HG03378 (cell line): ENCODE measurements around the gene CHCHD3.
"Not testable (repeated sequence)": the region's sequence is repeated elsewhere in the genome, so short reads cannot be mapped to it uniquely, and the experiment has no call there.

Experiments used
- ATAC-seq: cut with Tn5 transposase; IDR thresholded peaks from one replicate; pipeline ENCODE4 v1.9.1; 2021; ENCODE audit warnings: mild to moderate bottlenecking, moderate library complexity; ENCODE audit not compliant: unreplicated experiment

The CHCHD3 gene

DNA sequence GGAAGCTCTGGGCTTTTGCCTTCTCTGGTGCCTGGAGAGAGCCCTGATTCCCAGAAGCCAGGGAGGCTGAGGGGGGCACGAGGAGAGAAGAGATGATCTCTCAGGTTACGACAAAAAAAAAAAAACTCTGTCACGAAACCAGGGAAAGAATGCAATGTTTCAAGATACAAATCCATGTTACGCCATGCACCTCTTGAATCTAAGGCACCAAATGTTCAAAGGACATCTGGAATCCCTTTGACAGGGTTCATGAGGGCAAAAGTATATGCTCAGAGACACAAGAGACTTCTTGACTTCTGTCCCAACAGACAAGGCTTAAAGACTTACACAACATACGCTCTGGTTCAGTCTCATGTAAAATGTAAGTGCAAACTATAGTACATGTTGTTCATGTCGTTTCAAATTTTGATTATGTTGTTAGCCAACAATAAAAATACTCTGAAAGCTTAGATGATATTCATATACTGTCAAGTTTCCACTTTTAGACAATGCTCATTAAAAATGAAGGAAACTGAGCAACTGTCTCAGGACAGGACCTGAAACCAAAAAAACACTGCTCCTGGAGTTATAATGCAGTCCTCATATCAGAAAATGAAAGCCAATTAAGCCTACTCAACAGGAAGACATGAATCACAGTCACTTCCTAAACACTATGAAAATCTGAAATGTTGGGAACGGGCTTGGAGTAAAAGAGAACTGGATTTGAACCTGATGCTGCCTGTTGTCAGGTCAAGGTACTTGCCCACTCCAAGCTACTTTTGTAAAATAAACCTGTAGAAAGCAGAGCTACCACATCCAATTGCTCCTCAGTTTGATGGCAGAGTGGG is 72.3 kb downstream of the CHCHD3 start:
- no peak for ATAC-seq

- no peak for ATAC-seq
Observed at GRCh38 chr7:133007961-133008360, 73.9 kb downstream of the CHCHD3 start.

GRCh38 chr7:133003052-133003910 is 78.6 kb downstream of the CHCHD3 start:
- no peak for ATAC-seq

DNA sequence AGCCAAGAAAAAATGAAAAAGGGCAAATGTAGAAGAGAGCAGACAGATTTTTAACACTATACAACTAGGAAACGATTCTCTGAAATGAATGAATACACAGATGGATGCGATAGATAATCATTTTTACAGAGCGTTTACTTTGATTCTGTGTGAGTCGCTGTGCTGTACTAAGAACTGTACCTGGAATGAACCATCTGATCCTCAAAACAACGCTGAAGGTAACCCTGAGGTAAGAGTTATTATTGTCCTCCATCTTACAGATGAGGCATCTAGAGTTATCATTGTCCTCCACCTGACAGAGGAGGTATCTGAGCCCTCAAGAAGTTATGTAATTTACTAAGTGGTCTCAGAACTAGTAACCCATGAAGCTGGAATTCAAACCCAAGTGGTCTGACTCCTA is 80.2 kb downstream of the CHCHD3 start:
- ATAC-seq: no peak

DNA sequence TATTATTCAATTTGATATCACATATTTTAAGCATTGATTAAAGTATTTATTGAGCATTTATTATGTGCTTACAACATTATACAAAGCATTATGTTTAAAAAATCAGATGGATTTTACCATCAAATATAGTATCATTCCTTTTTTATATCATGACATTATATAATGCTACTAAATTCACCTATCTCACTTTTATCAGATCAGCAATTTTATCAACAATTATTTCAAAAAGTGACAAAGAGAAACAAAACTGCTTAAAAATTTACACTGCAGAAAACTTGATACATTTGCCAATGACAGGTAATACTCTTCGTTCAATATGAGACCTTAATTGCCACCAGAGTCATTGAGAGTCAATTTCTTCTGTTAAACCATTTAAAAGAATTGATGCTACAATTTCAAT is 82.0 kb downstream of the CHCHD3 start:
- ATAC-seq: no peak

DNA sequence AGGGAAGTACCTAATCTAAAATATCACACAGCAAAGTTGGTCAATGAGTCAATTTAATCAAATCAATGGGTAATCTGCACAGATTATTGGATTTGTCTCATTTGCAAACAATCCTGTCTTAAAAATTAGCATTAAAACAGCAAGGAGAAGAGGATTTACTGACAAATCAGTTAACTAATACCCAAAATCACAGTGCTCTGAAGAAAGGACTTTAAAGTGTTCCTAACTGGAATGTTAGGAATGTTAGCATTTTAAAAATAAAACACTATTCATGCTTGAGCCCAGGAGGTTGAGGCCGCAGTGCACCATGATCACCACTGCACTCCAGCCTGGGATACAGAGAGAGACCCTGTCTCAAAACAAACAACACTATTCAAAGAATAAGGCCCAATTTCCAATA is 83.1 kb downstream of the CHCHD3 start:
- ATAC-seq: no peak

DNA sequence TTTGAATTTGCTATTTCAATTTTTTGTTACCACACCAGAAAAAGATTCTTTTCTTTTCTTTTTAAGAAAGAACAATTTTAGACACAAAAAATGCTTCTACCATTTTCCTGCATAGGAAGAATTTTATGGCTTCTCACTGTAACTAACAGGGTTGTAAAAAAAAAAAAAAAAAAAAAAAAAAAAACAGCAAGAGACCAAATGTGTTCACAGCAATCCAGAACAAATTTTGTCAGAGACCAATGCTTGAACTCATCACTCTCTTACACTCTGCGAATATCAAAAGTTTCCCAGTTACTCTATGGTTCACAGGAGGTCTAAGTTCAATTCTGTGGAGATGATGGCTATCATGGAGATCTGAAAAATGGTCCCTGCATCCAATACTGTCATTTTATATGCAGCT is 84.4 kb downstream of the CHCHD3 start:
- ATAC-seq: no peak

GRCh38 chr7:132996581-132997242 is 85.2 kb downstream of the CHCHD3 start:
- no peak for ATAC-seq

DNA sequence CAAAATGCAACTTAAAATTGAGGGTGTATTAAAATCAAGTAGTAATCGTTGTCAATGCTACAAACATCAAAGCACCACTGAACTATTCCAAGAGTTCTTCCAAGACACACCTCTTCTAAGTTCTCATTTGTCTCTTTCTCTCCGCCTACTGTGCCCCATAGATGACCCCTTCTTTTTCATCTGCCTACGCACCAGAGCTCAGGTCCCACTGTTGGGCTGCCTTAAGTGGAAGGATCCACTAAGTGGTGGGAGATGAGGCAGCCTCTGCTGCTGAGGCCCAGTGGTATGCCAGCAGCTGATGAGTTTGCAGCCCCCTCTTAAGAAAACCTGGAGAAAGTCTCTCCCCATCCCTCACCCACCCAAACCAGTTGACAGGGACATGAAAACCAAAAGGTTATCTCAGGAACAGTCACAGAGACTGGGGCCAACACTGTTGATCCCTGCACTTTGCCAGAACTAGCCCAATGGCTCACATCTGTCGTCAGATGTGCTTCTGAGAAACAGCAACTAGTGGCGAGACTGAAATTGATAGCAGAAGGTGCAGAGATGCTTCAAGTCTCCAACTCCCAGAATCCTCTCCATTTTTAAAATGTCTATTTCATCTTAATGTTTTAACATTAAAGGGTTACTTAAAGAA is 88.4 kb downstream of the CHCHD3 start:
- ATAC-seq: no peak

DNA sequence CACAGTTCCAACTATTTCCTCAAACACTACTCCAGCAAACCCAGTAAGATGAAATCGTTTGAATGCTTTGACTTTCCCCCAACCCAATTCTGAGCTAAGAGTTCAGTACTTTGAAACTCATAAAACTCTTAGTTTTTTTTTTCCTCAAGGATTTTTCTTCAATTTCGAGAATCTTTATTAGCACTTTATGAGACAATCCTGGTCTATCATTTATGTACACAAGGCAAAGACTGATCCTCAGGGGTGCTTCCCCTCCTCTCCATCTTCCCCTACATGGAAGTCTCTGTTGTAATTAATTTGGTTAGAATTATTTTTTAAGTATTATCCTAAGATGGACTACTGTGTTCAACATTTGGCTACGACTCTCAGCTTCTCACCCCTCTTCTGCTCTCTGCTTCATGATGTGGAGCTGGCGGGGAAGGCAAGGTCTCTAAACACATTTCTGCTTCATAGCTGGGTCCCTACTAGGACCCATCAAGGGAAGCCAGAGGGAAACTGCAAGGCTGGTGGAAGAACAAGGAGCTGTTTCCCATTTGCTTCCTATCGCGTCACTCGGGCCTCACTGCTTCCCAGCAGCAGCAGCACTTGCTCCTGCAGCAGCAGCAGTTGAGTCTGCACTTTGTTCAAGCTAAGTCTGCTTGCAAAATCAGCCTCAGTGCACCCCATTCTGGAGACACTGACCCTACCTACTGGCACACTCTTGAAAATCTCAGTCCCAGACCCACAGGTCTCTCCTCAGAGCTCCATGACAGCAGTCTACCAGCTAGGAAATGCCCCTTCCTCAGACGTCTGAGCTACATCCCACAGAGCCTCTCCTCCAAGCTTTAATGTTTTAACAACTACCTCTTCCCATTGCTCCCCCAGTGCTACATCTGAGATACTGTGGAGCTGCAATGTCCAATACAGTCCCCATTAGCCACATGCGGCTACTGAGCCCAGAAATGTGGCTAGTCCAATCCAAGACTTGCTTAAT is 90.0 kb downstream of the CHCHD3 start:
- no peak for ATAC-seq

GRCh38 chr7:132988117-132988516 is 93.8 kb downstream of the CHCHD3 start:
- no peak for ATAC-seq

GRCh38 chr7:132980402-132980801 is 101.5 kb downstream of the CHCHD3 start:
- ATAC-seq: no peak

- ATAC-seq: no peak
Observed at GRCh38 chr7:132979524-132979923, 102.4 kb downstream of the CHCHD3 start.

DNA sequence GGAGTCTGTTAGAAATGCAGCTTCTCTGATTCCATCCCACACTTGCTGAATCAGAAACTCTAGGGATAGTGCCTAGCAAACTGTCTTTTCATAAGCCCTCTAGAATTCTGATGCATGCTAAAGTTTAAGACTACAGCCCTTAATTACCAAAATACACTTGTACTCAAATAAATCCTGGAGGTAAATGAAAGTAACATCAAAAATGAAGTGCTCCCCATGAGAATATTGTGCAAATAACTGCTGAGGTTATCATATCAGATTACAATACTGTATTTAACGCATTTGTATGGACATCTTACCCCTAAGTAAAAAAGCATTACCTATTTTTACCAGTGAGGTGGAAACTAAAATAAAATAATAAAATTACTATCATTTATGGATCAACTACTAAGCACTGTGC is 104.7 kb downstream of the CHCHD3 start:
- ATAC-seq: no peak

DNA sequence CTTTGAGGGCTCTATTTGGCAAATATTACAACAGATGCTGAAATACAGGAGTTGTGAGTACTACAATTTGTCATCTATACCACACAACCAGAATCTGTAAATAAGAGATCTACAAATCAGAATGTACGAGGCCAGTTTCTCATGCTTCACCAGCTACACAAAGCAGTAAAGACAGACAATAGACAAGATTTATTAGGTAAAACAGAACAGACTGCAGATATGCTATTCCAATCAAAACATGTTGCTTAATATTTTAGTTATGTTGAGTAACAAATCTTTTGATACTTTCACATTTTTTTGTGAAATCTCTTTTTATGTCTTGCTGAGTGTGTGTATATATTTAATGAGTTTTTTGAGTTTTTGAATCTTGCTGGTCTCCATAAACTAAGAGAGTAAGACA is 109.1 kb downstream of the CHCHD3 start:
- no peak for ATAC-seq

DNA sequence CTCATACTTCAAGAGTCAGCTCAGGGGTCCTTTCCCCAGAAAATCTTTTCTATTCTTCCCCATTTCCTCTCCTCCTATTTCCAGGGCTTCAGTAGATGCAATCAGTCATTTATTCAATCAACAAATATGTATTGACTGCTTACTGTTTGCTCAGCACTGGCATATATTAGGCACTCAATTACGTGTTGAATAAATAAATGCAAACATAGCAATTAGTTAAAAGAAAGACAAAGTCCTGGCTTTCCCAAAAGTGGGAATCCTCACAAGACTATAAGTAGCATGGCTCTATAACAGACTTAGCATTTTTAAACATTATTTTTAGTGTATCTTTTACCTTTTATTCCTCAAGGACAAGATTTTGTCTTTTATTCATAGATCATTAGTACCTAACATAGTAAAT is 111.6 kb downstream of the CHCHD3 start:
- no peak for ATAC-seq

GRCh38 chr7:132969520-132969919 is 112.4 kb downstream of the CHCHD3 start:
- no peak for ATAC-seq

DNA sequence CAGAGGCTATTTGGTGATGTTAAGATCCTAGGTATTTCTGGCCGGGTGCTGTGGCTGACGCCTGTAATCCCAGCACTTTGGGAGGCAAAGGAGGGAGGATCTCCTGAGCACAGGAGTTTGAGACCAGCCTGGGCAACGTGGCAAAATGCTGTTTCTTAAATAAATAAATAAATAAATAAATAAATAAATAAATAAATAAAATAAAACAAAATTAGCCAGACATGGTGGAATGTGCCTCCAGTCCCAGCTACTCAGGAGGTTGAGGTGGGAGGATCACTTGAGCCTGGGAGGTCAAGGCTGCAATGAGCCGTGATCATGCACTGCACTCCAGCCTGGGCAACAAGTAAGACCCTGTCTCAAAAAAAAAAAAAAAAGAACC is 114.4 kb downstream of the CHCHD3 start:
- not testable (repeated sequence) for ATAC-seq

- ATAC-seq: no peak
Observed at GRCh38 chr7:132966754-132967469, 115.0 kb downstream of the CHCHD3 start.
